Duodenal mucosa (tissue), 2 donors: Measurements from ENCODE around the gene TTC22.

Experiments used
- H3K27ac ChIP-seq: one replicate; pipeline ENCODE4 v1.7.0; 2013; ENCODE audit warnings: low read depth, low read length
- H3K27me3 ChIP-seq, 2 donors: one replicate each; pipeline ENCODE4 v1.7.0; 2013; ENCODE audit warnings: low read length in 2 of 2, control low read depth in 1 of 2; ENCODE audit not compliant: insufficient read depth in 2 of 2, control insufficient read depth in 1 of 2
- H3K36me3 ChIP-seq, 2 donors: one replicate each; pipeline ENCODE4 v1.7.0; 2013; ENCODE audit warnings: low read length in 2 of 2, control low read depth in 1 of 2; ENCODE audit not compliant: insufficient read depth in 2 of 2, control insufficient read depth in 1 of 2
- H3K4me1 ChIP-seq, 2 donors: one replicate each; pipeline ENCODE4 v1.7.0; 2013; ENCODE audit warnings: low read length in 2 of 2, control low read depth in 1 of 2; ENCODE audit not compliant: insufficient read depth in 2 of 2, control insufficient read depth in 1 of 2
- H3K4me3 ChIP-seq, 2 donors: one replicate each; pipeline ENCODE4 v1.7.0; 2013; ENCODE audit warnings: low read length in 2 of 2, low read depth in 1 of 2
- H3K9ac ChIP-seq, 2 donors: one replicate each; pipeline ENCODE4 v1.7.0; 2013; ENCODE audit warnings: low read length in 2 of 2, low read depth in 1 of 2
- H3K9me3 ChIP-seq, 2 donors: one replicate each; pipeline ENCODE4 v1.7.0; 2013; ENCODE audit warnings: low read length in 2 of 2, control low read depth in 1 of 2; ENCODE audit not compliant: control insufficient read depth in 1 of 2

The TTC22 gene

GRCh38 chr1:54834007-54834541 lies 33.0 kb upstream of the TTC22 start:
- Histone ChIP-seq H3K27me3 (no peaks in the 10 kb centered on the region), H3K4me1 (no peaks in the 10 kb centered on the region), H3K9me3 (no peaks in the 10 kb centered on the region), H3K9ac (no peak overlapping the region), H3K36me3 (peaks cover 0 to 13% of the 10 kb centered on the region in 2 donors), H3K4me3 (no peak overlapping the region), H3K27ac (no peak overlapping the region)

GRCh38 chr1:54833121-54833520 lies 32.0 kb upstream of the TTC22 start:
- Histone ChIP-seq H3K9ac (no peak overlapping the region), H3K27me3 (no peaks in the 10 kb centered on the region), H3K27ac (no peak overlapping the region), H3K4me3 (no peak overlapping the region), H3K9me3 (peaks cover 0 to 5% of the 10 kb centered on the region in 2 donors), H3K4me1 (no peaks in the 10 kb centered on the region), H3K36me3 (peaks cover 0 to 16% of the 10 kb centered on the region in 2 donors)

- H3K4me1 ChIP-seq = no peaks in the 10 kb centered on the region
- H3K9ac ChIP-seq = no peak overlapping the region
- no peaks in the 10 kb centered on the region for H3K27me3 ChIP-seq
- H3K9me3 ChIP-seq = peaks cover 12 to 16% of the 10 kb centered on the region in 2 donors
- no peak overlapping the region for H3K4me3 ChIP-seq
- H3K36me3 ChIP-seq = peaks cover 3 to 23% of the 10 kb centered on the region in 2 donors
- H3K27ac ChIP-seq = no peak overlapping the region
Measured at GRCh38 chr1:54826226-54826816, 25.2 kb upstream of the TTC22 start.

- H3K9me3 ChIP-seq = peaks cover 12 to 16% of the 10 kb centered on the region in 2 donors
- H3K36me3 ChIP-seq = peaks cover 3 to 23% of the 10 kb centered on the region in 2 donors
- no peaks in the 10 kb centered on the region for H3K27me3 ChIP-seq
- no peak overlapping the region for H3K27ac ChIP-seq
- H3K4me3 ChIP-seq = no peak overlapping the region
- no peaks in the 10 kb centered on the region for H3K4me1 ChIP-seq
- H3K9ac ChIP-seq = no peak overlapping the region
Measured at GRCh38 chr1:54825696-54826095, 24.6 kb upstream of the TTC22 start.

GRCh38 chr1:54823670-54824069 lies 22.5 kb upstream of the TTC22 start:
- H3K4me1 ChIP-seq = no peaks in the 10 kb centered on the region
- no peak overlapping the region for H3K27ac ChIP-seq
- no peaks in the 10 kb centered on the region for H3K27me3 ChIP-seq
- H3K9me3 ChIP-seq = peaks cover 12 to 16% of the 10 kb centered on the region in 2 donors
- H3K36me3 ChIP-seq = peaks cover 3 to 21% of the 10 kb centered on the region in 2 donors
- no peak overlapping the region for H3K4me3 ChIP-seq
- H3K9ac ChIP-seq = no peak overlapping the region

GRCh38 chr1:54819733-54820132 lies 18.6 kb upstream of the TTC22 start:
- Histone ChIP-seq H3K9ac (no peak overlapping the region), H3K9me3 (peaks cover 0 to 16% of the 10 kb centered on the region in 2 donors), H3K4me3 (no peak overlapping the region), H3K4me1 (peaks cover 6 to 16% of the 10 kb centered on the region in 2 donors), H3K27me3 (no peaks in the 10 kb centered on the region), H3K36me3 (no peaks in the 10 kb centered on the region), H3K27ac (no peak overlapping the region)

GRCh38 chr1:54819195-54819536 lies 18.0 kb upstream of the TTC22 start:
- no peaks in the 10 kb centered on the region for H3K36me3 ChIP-seq
- H3K9ac ChIP-seq = no peak overlapping the region
- H3K27ac ChIP-seq = no peak overlapping the region
- no peak overlapping the region for H3K4me3 ChIP-seq
- peaks cover 9 to 22% of the 10 kb centered on the region in 2 donors for H3K4me1 ChIP-seq
- H3K27me3 ChIP-seq = no peaks in the 10 kb centered on the region
- peaks cover 0 to 13% of the 10 kb centered on the region in 2 donors for H3K9me3 ChIP-seq

GRCh38 chr1:54818461-54819194 lies 17.5 kb upstream of the TTC22 start:
- H3K4me1 ChIP-seq = peaks cover 14 to 27% of the 10 kb centered on the region in 2 donors
- no peaks in the 10 kb centered on the region for H3K27me3 ChIP-seq
- no peak overlapping the region for H3K9ac ChIP-seq
- H3K27ac ChIP-seq = no peak overlapping the region
- H3K9me3 ChIP-seq = peaks cover 0 to 11% of the 10 kb centered on the region in 2 donors
- no peaks in the 10 kb centered on the region for H3K36me3 ChIP-seq
- H3K4me3 ChIP-seq = no peak overlapping the region

GRCh38 chr1:54816951-54817350 lies 15.8 kb upstream of the TTC22 start:
- Histone ChIP-seq H3K4me3 (no peak overlapping the region), H3K9me3 (no peaks in the 10 kb centered on the region), H3K4me1 (peaks cover 23 to 36% of the 10 kb centered on the region in 2 donors), H3K9ac (no peak overlapping the region), H3K27ac (no peak overlapping the region), H3K36me3 (no peaks in the 10 kb centered on the region), H3K27me3 (no peaks in the 10 kb centered on the region)

GRCh38 chr1:54816130-54816529 lies 15.0 kb upstream of the TTC22 start:
- Histone ChIP-seq H3K36me3 (no peaks in the 10 kb centered on the region), H3K9me3 (no peaks in the 10 kb centered on the region), H3K4me1 (peaks cover 23 to 36% of the 10 kb centered on the region in 2 donors), H3K27ac (peak overlapping the region; percentile 67), H3K9ac (peak overlapping the region; percentile 44 to 49), H3K27me3 (no peaks in the 10 kb centered on the region), H3K4me3 (peak overlapping the region; percentile 32 to 52)
